Measurements from ENCODE around the gene FBN3. TPM values are rescaled to one million over a fixed set of nuclear protein-coding genes. Genes with fewer than 3 reads are reported as not detected.
"Not testable (repeated sequence)": the region's sequence is repeated elsewhere in the genome, so short reads cannot be mapped to it uniquely, and the experiment has no call there.

Gene FBN3
- total RNA-seq (ENCODE audit: insufficient read depth, low replicate concordance) = under 0.01 TPM

DNA sequence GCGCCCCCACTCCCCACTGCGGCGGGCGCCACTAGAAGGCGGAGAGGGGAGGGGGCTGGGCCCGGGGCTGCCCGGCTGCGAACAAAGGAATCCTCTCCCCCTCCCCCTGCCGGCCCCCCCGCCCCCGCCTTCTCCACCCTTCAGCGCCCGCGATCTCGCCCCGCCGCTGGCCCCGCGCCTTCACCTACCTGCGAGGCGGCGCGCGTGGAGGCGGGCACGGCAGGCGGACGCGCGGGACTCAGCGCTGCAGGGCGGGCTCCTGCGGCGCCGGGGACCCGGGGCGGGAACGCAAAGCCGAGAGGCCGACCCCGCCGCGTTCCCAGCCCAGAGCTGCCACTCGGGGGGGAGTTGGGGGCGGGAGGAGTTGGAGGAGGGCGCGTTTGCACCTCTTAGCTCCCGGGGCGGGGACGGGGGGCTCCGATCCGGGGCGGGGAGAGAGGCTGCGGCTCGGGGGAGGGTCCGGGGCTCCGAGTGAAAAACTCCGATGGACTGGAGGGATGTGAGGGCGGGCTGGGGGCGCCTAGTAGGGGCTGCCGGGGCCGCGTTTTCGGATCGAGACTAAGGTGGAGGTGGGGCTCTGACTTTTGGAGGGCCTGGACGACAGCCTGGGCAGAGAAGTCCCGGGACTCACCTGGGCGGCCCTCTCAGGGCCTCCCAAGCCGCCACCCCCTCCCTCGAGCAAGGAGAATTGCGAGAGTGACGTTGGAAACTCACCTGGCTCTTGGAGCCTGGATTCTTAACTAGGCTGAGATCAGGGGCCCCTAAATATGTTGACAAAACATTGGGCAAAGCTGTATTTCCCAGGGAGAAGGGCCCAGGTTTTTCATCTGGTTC lies at the start of gene FBN3:
Gene FBN3, minus strand, starts transcription at position 332 of the 834 bp plus-strand sequence. CDS start 2,112 bp downstream, outside the sequence.
- DNase-seq (ENCODE audit: low spot score) = no peak

- DNase-seq (ENCODE audit: low spot score) = no peak
Measured at GRCh38 chr19:8196271-8196927, 47.0 kb upstream of the FBN3 start.

GRCh38 chr19:8194528-8195267 lies 45.3 kb upstream of the FBN3 start:
- DNase-seq (ENCODE audit: low spot score) = no peak

- no peak for DNase-seq (ENCODE audit: low spot score)
Measured at GRCh38 chr19:8192221-8192820, 42.9 kb upstream of the FBN3 start.

DNA sequence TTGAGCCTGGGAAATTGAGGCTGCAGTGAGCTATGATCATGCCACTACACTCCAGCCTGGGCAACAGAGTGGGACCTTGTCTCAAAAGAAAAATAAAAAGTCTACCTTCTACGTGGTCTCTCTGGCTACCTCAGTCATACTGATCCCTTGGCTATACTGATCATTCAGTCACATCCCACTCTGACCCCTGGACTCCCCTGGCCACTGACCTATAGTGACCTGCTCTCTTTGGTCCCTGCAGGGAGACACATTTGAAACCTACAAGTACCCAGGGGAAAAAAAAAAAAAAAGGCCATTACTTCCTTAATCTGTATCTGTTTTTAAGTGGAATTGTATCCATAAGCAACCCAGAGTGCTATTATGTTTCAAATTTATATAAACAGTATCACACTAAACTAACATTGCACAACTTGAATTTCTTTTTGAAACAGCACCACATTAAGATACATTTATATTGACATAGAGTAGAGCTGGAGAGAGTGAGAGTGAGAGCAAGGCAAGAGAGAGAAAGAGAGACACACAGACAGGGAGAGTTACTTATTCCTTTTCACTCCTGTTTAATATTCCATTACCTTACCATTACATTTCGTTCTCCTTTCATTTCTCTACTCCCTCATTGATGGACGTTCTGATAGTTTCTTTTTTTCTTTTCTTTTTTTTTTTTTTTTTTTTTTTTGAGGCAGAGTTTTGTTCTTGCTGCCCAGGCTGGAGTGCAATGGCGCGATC lies 36.1 kb upstream of the FBN3 start:
- no peak for DNase-seq (ENCODE audit: low spot score)

GRCh38 chr19:8184274-8184673 lies 34.9 kb upstream of the FBN3 start:
- no peak for DNase-seq (ENCODE audit: low spot score)

GRCh38 chr19:8180018-8180417 lies 30.6 kb upstream of the FBN3 start:
- no peak for DNase-seq (ENCODE audit: low spot score)

DNA sequence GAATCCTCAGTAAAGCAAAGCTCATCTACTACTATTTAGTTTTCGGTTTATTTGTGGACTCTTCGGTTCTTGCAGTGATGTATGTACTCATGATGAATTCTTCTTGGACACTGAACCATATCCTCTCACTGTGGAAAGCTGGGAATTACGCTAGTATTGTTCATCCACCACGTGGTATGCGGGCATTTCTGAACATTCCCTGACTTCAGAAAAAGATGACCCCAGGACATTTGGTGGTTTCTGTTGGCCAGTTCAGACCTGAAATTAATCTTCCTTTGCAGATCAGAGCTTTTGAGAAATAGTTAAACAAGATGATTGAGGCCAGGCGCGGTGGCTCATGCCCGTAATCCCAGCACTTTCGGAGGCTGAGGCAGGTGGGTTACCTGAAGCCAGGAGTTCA lies 25.3 kb upstream of the FBN3 start:
- DNase-seq (ENCODE audit: low spot score) = no peak

DNA sequence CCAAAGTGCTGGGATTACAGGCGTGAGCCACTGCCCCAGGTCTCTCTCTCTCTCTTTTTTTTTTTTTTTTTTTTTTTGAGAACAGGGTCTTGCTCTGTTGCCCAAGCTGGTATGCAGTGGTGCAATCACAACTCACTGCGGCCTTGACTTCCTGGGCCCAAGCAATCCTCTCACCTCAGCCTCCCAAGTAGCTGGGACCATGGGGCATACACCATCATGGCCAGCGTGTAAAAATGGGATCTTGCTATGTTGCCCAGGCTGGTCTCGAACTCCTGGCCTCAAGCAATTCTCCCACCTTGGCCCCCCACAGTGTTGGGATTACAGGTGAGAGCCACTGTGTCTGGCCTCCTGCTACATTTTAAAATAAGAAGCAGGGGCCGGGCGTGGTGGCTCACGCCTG lies 19.1 kb upstream of the FBN3 start:
- DNase-seq (ENCODE audit: low spot score) = no peak

- DNase-seq (ENCODE audit: low spot score) = no peak
Measured at GRCh38 chr19:8167985-8168384, 18.6 kb upstream of the FBN3 start.

- peak; percentile 92 for DNase-seq (ENCODE audit: low spot score)
Measured at GRCh38 chr19:8163759-8164158, 14.4 kb upstream of the FBN3 start.

- no peak for DNase-seq (ENCODE audit: low spot score)
Measured at GRCh38 chr19:8161135-8161646, 11.8 kb upstream of the FBN3 start.

GRCh38 chr19:8159322-8159721 lies 9.9 kb upstream of the FBN3 start:
- DNase-seq (ENCODE audit: low spot score) = not testable (repeated sequence)

DNA sequence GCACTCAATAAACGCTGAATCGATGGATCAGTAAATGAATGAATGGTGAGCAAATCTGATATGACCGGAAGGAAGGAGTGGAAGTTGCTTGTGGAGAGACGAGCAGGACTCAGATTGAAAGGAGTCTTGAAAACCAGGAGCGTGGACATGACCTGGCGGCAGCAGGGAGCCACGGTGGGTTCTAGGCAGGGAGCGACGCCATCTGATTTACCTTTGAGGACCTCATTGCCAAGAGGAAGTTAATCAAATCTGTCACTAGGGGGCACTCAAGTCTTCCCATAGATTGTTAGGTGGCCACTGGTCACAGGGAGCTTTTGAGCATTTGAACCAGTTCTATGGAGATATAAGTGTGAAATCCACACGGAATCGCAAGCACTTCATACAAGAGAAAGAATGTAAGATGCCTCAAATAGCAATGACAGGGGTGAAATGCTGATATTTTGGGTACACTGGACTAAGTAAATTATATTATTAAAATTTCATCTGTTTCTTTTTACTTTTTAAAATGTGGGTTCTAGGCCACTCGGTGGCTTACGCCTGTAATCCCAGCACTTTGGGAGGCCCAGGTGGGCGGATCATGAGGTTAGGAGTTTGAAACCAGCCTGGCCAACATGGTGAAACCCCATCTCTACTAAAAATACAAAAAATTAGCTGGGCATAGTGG lies 9.2 kb upstream of the FBN3 start:
- peak; percentile 73 for DNase-seq (ENCODE audit: low spot score)

- DNase-seq (ENCODE audit: low spot score) = no peak
Measured at GRCh38 chr19:8155318-8155717, 5.9 kb upstream of the FBN3 start.

GRCh38 chr19:8154014-8154413 lies 4.6 kb upstream of the FBN3 start:
- DNase-seq (ENCODE audit: low spot score) = not testable (repeated sequence)

DNA sequence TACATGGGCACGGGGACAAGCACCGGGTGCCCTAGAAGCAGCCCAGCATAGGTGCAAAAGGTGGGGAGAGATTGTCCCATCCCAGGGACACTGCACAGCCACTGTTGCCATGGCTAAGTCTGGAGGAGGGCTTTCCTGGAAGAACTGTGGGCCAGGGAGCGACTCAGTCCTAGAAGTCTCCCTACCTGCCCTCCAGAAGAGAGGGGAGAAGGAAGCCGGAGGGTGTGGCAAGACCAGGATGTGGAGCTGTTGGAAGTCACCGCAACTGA lies 2.3 kb upstream of the FBN3 start:
- DNase-seq (ENCODE audit: low spot score) = no peak

DNA sequence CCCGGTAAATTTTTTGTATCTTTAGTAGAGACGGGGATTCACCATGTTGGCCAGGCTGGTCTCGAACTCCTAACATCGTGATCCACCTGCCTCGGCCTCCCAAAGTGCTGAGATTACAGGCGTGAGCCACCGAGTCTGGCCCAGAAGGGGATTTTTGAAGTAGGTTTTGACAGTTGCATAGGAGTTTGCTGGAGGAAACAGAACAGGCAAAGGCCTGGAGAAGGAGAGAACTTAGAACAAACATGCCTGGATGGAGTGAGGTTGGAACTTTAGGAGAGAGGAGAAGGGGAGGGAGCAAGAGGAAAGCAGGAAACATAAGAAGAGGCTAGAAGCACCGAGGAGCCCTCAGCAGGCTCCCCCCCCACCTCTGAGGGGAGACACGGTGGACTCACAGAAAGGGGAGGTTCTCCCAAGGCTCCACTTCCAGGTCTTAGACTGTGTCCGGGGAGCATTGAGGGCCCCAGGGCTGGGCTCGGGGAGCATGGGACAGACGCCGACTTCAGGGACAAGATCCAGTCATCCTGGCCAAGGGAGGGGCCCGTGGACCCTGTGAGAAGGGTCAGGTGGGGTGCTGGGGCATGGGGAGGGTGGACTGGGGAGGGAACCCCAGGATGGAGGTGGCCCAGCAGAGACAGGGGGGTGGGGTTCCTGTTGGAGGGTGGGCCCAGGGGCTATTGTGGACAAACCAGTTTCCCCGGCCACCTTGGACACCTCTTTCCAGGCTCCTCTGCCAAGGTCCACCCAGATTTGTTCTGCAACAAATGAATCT lies 1.8 kb upstream of the FBN3 start:
- no peak for DNase-seq (ENCODE audit: low spot score)

DNA sequence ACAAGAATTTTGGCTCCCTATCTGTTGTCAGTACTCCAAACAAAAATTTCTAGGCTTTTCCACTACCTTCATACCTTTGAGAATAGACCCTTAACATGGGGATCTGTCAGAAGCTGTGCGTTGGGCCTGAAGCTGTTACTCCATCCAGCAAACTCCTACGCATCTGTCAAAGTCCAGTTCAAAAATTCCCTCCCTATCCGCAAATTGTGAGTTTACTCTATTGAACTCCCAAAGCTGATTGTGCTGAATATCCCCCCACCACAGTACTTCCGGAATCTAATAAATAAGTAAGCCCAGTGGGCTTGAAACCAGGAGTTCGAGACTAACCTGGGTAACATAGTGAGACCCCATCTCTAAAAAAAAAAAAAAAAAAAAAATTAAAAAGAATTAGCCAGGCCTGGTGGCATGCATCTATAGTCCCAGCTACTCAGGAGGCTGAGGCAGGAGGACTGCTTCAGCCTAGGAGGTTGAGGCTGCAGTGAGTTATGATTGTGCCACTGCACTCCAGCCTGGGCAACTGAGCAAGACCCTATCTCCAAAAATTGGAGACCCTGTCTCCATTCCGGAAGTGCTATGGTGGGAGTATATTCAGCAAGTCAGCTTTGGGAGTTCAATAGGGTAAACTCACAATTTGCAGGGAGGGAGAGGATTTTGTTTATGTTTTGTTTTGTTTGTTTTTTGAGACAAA lies 930 bp upstream of the FBN3 start:
- no peak for DNase-seq (ENCODE audit: low spot score)

All from umbilical cord (tissue), 2 donors.